RWPE2 (cell line): ENCODE data around the gene SLIT3.

Experiments
- ATAC-seq: fragments of 200-7000 bp; cut with Tn5 transposase; 3 replicates; pipeline ENCODE4 v1.9.1; 2021; ENCODE audit warnings: low read depth
- DNase-seq: peaks from one replicate; pipeline ENCODE4 v3.0.0-alpha.2; 2020; ENCODE audit warnings: low spot score
- H3K27ac ChIP-seq: fragments of 450-650 bp; 2 replicates; pipeline ENCODE4 v1.5.1; 2017; ENCODE audit warnings: mild to moderate bottlenecking; ENCODE audit not compliant: poor library complexity, severe bottlenecking
- H3K27me3 ChIP-seq: fragments of 250-450 bp; sonication (Bioruptor Pico); 2 replicates; pipeline ENCODE4 v1.5.1; 2021; ENCODE audit warnings: mild to moderate bottlenecking, moderate library complexity; ENCODE audit not compliant: insufficient read depth, poor library complexity, severe bottlenecking
- H3K36me3 ChIP-seq: fragments of 250-450 bp; sonication (Bioruptor Pico); 2 replicates; pipeline ENCODE4 v1.5.1; 2020; ENCODE audit warnings: low read depth, mild to moderate bottlenecking, moderate library complexity
- H3K4me1 ChIP-seq: fragments of 250-450 bp; sonication (Bioruptor Pico); 2 replicates; pipeline ENCODE4 v1.5.1; 2021; ENCODE audit warnings: mild to moderate bottlenecking, moderate library complexity; ENCODE audit not compliant: insufficient read depth, poor library complexity, severe bottlenecking
- H3K4me3 ChIP-seq: fragments of 250-450 bp; sonication (Bioruptor Pico); 2 replicates; pipeline ENCODE4 v1.5.1; 2021; ENCODE audit warnings: mild to moderate bottlenecking, moderate library complexity; ENCODE audit not compliant: severe bottlenecking
- H3K9me3 ChIP-seq: fragments of 250-450 bp; sonication (Bioruptor Pico); 2 replicates; pipeline ENCODE4 v1.5.1; 2021; ENCODE audit warnings: mild to moderate bottlenecking, moderate library complexity; ENCODE audit not compliant: severe bottlenecking
- CTCF ChIP-seq: fragments of 450-650 bp; IDR thresholded peaks from one replicate; pipeline ENCODE4 v1.5.1; 2017; ENCODE audit warnings: mild to moderate bottlenecking, moderate library complexity; ENCODE audit not compliant: poor library complexity, severe bottlenecking

The SLIT3 gene

DNA sequence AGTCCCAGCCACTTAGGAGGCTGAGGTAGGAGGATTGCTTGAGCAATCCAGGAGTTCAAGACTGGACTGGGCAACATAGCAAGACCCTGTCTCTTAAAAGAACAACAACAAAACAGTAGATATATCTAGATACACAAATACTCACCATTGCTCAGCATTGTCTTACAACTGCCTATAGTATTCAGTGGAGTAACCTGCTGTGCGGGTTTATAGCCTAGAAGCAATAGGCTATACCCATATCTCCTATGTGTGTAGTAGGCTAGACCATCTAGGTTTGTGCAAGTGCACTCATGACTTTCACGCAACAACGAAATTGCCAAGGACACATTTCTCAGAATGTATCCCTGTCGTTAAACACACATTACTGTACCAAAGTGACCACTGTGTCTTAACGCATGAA is 44.7 kb downstream of the SLIT3 start:
- H3K27ac ChIP-seq = no peak overlapping the region
- DNase-seq (no peak), ATAC-seq (no peak)

GRCh38 chr5:169253071-169253470 is 47.9 kb downstream of the SLIT3 start:
- Histone ChIP-seq H3K36me3 (0 out of 2 replicates have a peak, but pooled peaks cover 4% of the 10 kb centered on the region), H3K27me3 (no peaks in the 10 kb centered on the region), H3K4me1 (no peaks in the 10 kb centered on the region), H3K4me3 (no peak overlapping the region), H3K27ac (no peak overlapping the region), H3K9me3 (no peaks in the 10 kb centered on the region)
- TF ChIP-seq CTCF = no peak
- no peak for DNase-seq
- ATAC-seq = no peak

More for the DNA sequence above, 44.7 kb downstream of the SLIT3 start:
- no peaks in the 10 kb centered on the region for H3K36me3 ChIP-seq
- H3K4me1 ChIP-seq = no peaks in the 10 kb centered on the region
- no peak overlapping the region for H3K4me3 ChIP-seq
- no peaks in the 10 kb centered on the region for H3K27me3 ChIP-seq
- H3K9me3 ChIP-seq = no peaks in the 10 kb centered on the region
- TF ChIP-seq CTCF = no peak

DNA sequence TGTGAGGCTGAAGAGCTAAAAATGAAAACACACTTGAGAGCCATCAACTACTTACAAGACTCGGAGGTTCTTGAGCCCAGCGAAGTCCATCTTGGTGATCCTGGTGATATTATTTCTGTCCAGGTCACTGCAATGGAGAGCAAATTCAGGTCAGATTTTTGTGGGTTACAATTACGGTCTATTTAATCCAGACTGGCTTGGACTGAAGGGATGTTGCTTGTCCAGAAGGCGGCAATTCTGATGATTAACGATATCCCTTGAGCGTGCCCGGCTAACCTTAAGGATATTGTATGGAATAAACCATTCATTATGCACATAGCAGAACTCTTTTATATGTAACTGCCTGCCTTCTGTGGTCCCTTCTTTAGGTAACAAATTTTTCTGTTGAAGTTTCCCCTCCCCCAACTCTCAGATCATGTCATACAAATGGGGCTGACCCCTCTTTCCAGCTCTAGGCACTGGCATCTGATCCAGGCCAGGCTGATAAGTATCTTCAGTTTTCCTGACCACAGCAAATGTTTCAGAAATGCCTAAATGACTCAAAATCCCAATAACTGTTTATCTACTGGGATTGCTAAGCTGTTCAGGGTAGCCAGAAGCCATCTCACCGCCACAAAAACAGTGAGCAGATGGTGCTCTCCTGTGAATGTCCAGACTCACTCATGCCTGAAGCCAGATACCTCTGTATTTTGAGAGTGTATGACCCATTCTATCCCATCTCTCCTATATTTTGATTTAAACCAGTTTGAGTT is 49.4 kb downstream of the SLIT3 start:
- Histone ChIP-seq H3K27me3 (no peaks in the 10 kb centered on the region), H3K4me3 (no peak overlapping the region), H3K36me3 (0 out of 2 replicates have a peak, but pooled peaks cover 4% of the 10 kb centered on the region), H3K4me1 (no peaks in the 10 kb centered on the region), H3K9me3 (no peaks in the 10 kb centered on the region), H3K27ac (no peak overlapping the region)
- no peak for DNase-seq
- no peak for TF ChIP-seq CTCF
- no peak for ATAC-seq

- Histone ChIP-seq H3K27me3 (no peaks in the 10 kb centered on the region), H3K4me3 (no peak overlapping the region), H3K4me1 (no peaks in the 10 kb centered on the region), H3K27ac (no peak overlapping the region), H3K36me3 (0 out of 2 replicates have a peak, but pooled peaks cover 4% of the 10 kb centered on the region), H3K9me3 (no peaks in the 10 kb centered on the region)
- no peak for TF ChIP-seq CTCF
- no peak for ATAC-seq
- no peak for DNase-seq
Measured at GRCh38 chr5:169250887-169251286, 50.1 kb downstream of the SLIT3 start.

DNA sequence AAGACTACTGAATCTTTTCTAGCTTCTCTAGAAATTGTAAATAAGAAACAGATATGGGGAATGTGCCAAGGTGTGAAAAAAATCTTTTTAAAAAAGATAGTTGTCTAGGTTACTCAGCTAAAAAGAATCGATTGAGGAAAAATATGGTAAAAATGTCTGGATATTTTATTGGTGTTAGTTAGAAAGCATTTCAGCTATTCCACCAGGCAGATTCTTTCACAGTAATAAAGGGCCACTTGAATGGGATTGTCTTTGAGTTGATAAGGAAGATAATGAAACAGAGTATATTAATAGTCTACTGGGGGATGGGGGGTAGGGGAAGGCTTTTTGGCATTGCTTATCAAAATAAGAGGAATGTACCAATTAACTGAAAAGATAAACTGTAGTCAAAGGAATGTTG is 51.9 kb downstream of the SLIT3 start:
- Histone ChIP-seq H3K27ac (no peak overlapping the region), H3K4me3 (no peak overlapping the region), H3K9me3 (no peaks in the 10 kb centered on the region), H3K4me1 (no peaks in the 10 kb centered on the region), H3K27me3 (no peaks in the 10 kb centered on the region), H3K36me3 (0 out of 2 replicates have a peak, but pooled peaks cover 4% of the 10 kb centered on the region)
- ATAC-seq (no peak), DNase-seq (no peak)
- no peak for TF ChIP-seq CTCF
